Activated CD8-positive, alpha-beta memory T cell treated with anti-CD3 and anti-CD28 coated beads, Interleukin-2, amount 50 U/mL, for 24 hours (primary cell): ENCODE results near the gene IFI35.
"Not testable (repeated sequence)": the region's sequence is repeated elsewhere in the genome, so short reads cannot be mapped to it uniquely, and the experiment has no call there.

Experiments
- DNase-seq: peaks from one replicate; pipeline ENCODE4 v3.0.0-alpha.2; 2020; ENCODE audit errors: extremely low read depth

The IFI35 gene

DNA sequence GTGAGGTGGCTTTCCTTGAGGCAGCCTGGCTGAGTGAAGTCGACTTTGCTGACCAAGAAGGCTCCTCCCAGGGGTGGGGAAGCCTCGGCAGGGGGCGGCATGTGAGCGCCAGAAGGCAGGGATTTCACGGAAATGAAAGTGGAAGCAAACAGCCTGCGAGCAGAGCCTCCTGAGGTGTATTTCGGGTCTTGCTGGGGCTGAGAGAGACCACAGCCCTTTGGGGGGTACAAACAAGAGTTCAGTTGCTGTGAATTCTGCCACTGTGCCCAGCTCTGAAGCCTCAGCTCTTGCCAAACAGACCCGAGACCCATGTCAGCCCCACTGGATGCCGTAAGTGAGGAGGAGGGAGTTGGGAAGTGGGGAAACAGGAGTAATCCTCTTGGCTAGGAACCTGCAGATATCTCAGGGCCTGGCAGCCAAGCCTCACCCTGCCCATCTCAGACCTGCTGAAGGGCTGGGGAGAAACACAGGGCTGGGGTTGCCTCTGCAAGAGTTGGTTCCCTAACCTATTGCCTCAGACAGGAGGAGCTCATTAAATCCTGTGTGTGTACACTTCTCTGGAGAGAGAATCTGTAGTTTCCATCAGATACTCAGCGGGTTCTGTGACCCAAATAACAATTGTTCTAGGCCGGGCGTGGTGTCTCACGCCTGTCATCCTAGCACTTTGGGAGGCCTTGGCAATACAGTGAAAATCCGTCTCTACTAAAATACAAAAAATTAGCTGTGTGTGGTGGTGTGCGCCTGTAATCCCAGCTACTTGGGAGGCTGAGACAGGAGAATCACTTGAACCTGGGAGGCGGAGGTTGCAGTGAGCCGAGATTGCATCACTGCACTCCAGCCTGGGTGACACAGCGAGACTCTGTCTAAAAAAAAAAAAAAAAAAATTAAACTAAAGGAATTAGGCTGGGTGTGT, at the start of gene IFI35:
TSS of gene IFI35 (plus strand) at position 146 of the 913 bp plus-strand sequence. CDS start at position 310, 164 bp downstream.
- DNase-seq, result peak; percentile 68

- peak; percentile 80 for DNase-seq
These were observed 42.2 kb upstream of the IFI35 start, which contains the start of gene AARSD1 for GRCh38 chr17:42964161-42964932. Gene AARSD1, minus strand, starts transcription at chr17:42964454. Its CDS starts 14 bp downstream, at chr17:42964440.

DNA sequence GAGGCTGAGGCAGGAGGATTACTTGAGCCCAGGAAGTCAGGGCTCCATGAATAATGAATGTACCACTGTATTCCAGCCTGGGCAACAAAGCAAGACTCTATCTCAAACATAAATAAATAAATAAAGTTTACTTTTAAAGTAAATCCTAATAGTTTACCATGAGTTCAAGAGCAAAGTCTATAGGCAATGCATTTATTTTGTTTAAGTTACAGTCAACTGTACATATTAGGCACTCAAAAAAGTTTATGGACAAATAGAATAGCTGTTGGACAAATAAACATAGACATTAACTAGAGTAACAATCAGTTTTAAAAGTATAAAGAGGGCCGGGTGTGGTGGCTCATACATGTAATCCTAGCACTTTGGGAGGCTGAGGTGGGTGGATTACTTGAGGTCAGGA, 38.7 kb upstream of the IFI35 start:
- no peak for DNase-seq

GRCh38 chr17:42969001-42969581, 37.5 kb upstream of the IFI35 start:
- DNase-seq, result no peak

DNA sequence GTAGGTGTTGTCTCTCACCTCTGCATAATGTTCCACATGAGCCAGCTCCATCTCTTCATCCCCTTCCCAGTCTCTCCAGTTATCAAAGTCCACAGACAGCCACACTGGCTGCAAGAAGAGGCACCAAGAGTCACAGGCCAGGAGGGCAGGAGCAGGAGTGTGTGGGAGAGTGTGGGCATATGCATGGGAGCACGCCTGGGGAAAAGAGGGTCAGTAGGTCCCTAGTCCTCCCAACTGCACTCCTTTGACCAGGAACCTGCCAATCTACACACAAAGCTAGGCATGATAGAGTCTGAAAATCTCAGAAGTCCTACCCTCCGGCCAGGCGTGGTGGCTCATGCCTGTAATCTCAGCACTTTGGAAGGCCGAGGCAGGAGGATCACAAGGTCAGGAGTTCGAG, 35.0 kb upstream of the IFI35 start:
- no peak for DNase-seq

DNA sequence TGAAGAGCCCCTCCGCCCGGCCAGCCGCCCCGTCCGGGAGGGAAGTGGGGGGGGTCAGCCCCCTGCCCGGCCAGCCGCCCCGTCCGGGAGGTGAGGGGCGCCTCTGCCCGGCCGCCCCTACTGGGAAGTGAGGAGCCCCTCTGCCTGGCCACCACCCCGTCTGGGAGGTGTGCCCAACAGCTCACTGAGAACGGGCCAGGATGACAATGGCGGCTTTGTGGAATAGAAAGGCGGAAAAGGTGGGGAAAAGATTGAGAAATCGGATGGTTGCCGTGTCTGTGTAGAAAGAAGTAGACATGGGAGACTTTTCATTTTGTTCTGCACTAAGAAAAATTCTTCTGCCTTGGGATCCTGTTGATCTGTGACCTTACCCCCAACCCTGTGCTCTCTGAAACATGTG, 33.3 kb upstream of the IFI35 start:
- not testable (repeated sequence) for DNase-seq

DNA sequence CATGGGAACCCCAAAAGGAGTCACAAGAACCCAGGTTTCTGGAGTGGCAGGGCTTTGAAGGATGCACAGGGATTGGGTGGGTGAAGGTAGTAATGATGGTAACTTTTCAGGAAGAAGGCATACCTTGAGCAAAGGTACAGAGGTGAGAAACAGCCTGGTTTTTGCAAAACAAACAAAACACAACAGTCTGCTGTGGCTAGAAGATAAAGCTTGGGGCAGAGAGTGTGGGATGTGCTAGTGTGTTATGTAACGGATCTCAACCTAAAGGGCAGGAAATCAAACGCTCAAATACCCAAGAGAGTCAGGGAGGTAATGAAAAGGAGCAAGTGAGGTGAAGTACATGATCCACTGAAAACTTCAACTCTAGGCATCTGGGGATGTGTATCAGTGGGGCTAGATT, 31.3 kb upstream of the IFI35 start:
- no peak for DNase-seq

- not testable (repeated sequence) for DNase-seq
These were observed 30.9 kb upstream of the IFI35 start for GRCh38 chr17:42975701-42976100.

DNA sequence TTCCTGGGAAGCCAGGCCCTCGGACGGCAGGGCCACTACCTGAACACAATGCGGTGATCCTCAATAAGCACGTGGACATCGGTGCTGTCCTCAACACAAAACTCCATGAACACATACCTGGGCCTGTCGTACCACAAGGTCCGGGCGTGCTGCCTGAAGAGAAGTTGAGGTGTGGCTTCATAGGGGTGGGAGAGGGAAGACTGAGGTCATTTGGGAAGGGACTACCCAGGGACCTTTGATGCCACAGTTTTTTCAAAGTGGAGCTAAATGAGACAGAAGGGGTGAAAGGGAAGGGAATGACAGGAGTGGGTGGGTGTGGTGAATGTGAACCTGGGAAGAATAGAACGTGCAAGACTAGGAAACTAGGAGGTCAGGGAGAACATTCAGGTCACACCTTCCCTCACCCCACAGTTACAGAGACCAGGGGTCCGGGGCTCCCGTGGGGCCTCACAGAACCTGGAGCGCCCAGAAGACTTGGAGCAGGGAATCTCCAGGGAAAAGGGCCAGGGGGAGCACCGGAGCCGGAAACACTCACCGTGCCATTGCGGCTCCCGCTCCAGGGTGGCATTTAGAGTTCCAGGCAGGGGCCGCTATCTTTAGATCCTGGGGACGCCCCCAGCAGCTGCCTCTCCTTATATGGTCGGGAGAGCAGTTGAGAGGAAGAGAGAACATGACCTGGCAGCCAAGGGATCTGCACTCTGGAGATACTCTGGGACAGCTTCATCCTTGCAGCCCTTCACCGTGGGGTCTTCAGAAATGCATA, 26.9 kb upstream of the IFI35 start, which contains the start of gene PTGES3L:
TSS of gene PTGES3L (minus strand) at position 570 of the 763 bp plus-strand sequence. CDS start at position 543, 27 bp downstream.
- no peak for DNase-seq

- DNase-seq, result peak; percentile 79
These were observed 26.3 kb upstream of the IFI35 start, which contains the start of gene RUNDC1 for GRCh38 chr17:42980274-42980765. Gene RUNDC1, plus strand, starts transcription at chr17:42980565. Its CDS starts 12 bp downstream, at chr17:42980577.

GRCh38 chr17:42980766-42981397, 25.7 kb upstream of the IFI35 start:
- peak; percentile 56 for DNase-seq

- DNase-seq, result no peak
These were observed 24.3 kb upstream of the IFI35 start for GRCh38 chr17:42982266-42982665.

- no peak for DNase-seq
These were observed 21.4 kb upstream of the IFI35 start for GRCh38 chr17:42985225-42985624.

GRCh38 chr17:42989141-42989540, 17.4 kb upstream of the IFI35 start:
- no peak for DNase-seq

DNA sequence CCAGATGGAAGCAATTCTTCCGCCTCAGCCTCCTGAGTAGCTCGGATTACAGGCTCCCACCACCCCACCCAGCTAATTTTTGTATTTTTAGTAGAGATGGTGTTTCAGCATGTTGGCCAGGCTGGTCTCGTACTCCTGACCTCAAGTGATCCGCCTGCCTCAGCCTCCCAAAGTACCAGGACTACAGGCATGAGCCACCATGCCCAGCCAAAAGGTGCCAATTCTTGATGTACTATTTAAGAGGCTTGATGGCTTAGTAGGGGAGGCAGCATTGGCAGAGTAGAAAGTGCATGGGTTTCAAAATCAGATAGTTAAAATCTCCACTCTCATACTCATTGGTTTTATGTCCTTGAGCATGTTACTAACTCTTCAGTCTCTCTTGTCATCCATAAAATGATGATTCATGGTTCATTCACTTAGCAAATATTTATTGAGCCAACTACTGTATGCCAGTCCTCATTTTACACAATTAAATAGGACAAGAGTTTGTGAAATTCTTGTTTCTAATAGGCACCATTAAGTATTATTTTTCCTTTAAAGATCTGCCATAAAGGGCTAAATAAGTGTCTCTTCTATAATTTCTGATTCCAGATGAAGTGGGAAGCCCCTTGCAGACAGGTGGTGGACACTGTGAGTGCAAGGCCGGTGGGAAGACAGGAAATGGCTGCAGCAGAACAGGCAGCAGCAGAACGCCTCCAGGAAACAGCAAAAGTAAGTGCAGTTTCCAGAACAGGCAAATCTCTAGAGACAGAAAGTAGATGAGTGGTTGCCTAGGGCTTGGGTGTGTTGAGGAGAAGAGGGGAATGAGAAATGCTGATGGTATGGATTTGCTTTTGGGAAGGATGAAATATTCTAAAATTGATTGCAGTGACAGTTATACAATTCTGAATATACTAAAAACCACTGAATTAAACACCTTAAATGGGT, 16.6 kb upstream of the IFI35 start:
- no peak for DNase-seq

- no peak for DNase-seq
These were observed 15.1 kb upstream of the IFI35 start for GRCh38 chr17:42991471-42991870.

GRCh38 chr17:42992872-42993271, 13.7 kb upstream of the IFI35 start:
- no peak for DNase-seq

DNA sequence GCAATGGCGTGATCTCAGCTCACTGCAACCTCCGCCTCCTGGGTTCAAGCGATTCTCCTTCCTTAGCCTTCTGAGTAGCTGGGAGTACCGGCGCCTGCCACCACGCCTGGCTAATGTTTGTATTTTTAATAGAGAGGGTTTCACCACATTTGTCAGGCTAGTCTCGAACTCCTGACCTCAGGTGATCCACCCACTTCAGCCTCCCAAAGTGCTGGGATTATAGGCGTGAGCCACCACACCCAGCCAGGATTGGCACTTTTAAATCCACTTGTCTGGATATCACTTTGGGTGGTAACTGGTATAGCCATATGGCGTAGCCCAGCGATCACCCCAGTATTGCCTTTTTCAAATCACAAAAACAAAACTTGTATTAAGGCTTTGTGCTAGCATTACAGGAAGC, 12.7 kb upstream of the IFI35 start:
- not testable (repeated sequence) for DNase-seq

GRCh38 chr17:42997390-42997983, 9.1 kb upstream of the IFI35 start:
- DNase-seq, result no peak
